NCI-H2029 treated with DMSO at 0.1 percent for 48 hours (cell line): ENCODE results near the gene PARD6B.
"Not testable (repeated sequence)": the region's sequence is repeated elsewhere in the genome, so short reads cannot be mapped to it uniquely, and the experiment has no call there.

Experiments
- DNase-seq: peaks from one replicate; lab custom pipeline; 2025; lab: John Stamatoyannopoulos, UW

Gene PARD6B

DNA sequence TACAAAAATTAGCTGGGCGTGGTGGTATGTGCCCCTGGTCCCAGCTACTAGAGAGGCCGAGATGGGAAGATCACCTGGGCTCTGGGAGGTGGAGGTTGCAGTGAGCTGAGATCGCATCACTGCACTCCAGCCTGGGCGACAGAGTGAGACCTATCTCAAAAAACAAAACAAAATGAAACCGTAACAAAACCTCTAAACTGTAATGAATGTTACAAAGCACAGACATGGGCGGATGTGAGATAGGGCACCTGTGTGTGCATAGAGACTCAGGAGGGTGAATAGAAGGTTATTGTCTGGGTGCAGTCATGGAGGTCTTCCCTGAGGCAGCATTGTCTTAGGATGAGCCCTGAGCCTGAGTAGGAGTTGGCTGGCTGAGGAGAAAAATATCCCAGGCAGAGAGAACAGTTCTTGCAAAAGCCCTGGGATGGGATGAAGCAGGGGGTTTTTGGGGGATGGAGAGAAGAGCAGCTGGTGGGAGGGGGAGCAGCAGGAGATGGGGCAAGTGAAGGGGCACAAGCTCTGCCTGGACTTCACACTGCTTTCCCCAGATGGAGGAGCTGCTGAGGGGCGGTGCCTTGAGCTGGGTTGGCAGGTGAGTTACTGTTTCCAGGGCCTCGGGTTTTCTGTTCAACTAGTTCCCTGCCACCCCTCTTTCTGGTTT is 68.6 kb downstream of the PARD6B start:
- no peak for DNase-seq

DNA sequence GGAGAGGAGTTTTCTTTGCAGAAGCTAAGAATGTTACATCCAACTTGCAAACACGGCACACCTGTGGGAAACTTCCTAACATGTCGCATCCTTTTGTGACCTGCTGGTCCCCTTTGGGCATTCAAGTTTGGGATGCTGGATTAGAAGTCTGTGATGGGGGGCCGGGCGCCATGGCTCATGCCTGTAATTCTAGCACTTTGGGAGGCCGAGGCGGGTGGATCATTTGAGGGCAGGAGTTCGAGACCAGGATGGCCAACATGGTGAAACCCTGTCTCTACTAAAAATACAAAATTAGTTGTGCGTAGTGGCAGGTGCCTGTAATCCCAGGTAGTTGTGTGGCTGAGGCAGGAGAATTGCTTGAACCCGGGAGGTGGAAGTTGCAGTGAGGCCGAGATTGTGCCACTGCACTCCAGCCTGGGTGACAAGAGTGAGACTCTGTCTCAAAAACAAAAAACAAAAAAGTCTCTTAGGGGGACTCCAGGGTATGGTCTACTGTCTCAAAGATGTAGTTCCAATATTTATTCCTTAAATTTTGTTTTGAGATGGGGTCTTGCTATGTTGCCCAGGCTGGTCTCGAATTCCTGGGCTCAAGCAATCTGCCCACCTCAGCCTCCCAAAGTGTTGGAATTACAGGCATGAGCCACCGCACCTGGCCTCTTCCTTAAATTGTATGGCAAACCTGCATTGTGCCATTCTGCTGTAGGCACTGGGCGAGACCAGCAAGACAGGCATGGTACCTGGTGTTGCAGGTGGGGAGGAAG is 69.8 kb downstream of the PARD6B start:
- DNase-seq, result not testable (repeated sequence)

DNA sequence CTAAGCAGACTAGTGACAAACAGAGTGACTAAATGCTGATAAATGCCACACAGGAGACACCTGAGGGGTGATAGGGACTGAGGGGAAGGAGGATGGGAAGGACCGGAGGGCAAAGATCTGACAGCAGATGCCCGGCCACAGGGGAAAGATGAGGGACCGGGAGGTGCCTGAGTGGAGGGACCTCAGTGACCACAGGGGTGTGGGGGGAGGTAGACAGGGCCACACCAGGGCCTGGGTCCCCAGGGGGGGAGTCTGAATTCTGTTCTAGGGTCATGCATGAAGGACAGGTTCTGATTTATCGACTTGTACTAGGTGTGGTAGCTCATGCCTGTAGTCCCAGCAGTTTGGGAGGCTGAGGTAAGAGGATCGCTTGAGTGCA is 70.4 kb downstream of the PARD6B start:
- no peak for DNase-seq

DNA sequence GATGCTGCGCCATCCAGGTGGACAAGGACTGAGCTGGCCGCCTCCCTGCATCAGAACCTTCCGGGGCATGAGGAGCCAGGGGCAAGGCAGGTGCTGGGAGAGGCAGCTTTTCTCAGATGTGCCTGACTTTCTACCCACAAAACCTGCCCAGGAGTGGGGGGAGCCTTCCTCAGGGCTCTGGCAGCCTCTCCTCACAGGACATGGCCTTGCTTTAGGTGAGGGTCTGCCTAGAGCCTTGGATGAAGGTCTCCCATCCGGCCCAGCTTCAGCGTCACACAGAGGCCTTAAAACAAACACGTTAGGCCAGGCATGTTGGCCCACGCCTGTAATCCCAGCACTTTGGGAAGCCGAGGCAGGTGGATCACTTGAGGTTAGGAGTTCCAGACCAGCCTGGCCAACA is 70.9 kb downstream of the PARD6B start:
- no peak for DNase-seq

DNA sequence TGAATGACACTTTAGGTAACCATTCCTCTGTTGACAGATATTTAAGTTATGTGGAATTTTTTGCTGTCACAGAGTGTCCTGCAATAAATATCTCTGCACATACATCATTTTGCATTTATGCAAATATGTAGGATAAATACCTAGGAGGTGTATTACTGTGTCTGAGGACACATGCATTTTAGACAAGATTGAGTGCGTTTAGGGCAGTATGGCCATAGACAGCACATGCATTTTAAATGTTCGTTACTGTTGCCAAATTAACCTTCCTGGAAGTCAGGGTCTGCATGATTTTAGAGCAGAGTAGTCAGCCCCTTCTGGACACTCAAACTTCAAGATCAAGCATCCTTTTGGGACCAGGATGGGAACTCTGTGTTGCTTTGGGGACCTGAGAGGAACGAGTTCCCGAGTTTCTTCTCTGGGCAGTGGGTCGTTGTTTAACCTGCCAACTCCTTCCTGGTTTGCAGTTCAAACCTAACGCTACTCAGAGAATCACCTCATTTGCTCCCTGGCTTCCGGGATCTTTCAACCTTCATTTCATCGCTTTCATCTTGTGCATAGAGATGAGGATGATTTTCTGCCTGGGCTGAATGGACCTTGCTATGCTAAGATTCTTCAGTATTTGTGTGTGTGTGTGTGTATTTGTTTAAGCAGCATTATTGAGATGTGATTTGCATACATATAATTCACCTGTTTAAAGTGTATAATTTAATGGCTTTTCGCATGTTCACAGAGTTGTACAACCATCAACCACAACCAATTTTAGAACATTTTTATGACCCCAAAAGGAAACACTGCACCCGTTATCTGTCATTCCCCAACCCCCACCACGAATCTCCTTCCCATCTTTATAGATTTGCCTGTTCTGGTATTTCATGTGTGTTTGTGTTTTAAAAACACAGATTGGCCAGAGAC is 73.3 kb downstream of the PARD6B start:
- DNase-seq, result no peak

DNA sequence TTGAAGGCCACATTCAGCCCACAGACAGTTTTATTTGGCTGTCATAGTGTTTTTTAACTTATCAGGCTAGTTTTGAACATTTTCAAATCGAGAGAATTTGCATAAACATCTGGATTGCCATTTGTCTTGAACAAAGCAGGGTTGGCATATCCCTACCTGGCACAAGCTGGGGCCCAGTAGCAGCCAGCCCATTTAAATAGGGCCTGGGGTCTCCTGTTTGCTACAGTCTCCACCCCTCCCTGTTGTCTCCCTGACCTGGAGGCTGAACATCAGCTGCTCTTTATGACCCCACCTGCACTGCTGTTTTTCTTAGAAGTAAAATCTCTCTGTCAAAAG is 73.9 kb downstream of the PARD6B start:
- no peak for DNase-seq

DNA sequence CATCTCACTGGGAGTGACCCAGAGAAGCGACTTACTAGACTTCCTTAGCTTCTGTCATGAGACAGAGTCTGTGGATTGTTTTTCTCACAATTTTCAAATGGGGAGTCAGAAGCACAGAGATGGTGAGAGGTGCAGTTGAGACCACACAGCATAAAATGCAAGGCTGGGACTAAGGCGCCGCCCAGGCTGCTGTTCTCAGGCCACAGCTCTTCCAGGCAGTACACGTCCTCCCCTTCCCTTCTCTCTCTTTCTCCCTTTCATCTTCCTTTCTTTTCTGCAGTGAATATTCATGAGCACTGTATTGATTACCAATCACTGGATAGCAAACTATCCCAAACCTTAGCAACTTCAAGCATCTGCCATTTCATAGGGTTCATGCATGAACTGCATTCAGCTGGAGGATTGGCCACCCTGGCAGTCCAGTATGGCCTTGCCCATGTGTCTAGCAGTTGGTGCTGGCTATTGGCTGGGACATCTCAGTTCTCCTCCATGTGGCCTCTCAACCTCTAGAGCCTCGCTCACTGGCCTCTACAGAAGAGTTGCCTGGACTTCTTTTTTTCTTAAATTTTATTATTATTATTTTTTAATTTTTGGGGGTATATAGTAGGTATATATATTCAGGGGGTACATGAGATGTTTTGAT is 74.9 kb downstream of the PARD6B start:
- no peak for DNase-seq
